ENCODE measurements around the gene RNF157.

Gene RNF157

DNA sequence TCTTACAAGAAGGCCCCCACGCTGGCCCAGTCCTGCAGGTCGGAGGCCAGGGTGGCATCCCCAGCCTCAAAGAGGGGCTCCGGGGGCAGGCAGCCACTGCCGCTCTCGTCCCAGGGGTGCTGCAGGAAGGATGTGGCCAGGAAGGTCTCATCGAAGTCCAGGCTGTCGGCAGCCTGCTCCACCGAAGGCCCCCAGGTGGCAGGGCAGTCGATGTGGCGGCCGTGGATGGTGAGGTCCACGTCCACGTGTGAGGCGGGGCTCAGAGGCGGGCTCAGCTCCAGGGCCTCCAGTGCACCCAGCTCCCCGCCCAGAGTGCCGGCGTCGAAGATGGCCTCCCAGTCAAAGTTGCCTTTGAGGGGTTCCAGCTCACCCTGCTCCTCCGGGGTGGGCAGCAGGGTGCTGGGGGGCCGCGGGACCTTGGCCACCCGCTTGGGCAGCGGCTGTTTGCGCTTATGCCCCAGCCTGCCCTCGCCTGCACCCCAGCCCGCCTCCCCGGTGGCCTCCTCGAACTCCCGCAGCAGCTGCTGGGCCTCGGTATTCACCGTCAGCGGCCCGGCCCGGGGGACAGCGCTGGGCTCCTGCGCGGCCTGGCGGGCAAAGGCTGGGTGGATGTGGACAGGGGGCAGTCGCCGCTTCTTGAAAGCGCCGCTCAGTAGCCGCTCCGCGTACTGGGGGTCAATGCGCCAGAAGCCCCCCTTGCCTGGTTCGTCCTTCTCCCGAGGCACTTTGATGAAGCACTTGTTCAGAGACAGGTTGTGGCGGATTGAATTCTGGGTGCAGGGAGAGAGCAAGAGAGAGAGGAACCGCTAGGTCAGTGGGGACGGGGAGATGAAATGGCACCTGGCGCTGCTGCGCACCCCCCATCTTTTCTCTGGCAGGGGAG, 102.7 kb downstream of the RNF157 start:
- FAIRE-seq = no peak

DNA sequence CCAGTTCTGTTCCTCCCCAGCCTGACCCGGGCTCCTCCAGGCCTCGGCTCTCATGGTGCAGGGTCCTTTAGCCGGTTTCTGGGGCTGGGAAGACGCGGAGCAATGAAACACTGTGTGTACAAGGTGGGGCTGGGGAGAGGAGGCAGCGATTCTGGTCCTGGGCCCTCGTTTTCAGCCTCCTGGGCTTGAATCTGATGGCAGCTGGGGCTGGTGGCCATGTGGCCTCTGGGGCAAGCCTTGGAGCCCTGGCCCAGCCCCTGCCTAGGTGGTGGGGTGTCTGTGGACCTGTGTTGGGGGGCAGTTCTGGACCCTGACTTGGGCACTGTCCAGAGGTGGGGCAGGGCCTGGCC, 103.3 kb downstream of the RNF157 start:
- FAIRE-seq = no peak

DNA sequence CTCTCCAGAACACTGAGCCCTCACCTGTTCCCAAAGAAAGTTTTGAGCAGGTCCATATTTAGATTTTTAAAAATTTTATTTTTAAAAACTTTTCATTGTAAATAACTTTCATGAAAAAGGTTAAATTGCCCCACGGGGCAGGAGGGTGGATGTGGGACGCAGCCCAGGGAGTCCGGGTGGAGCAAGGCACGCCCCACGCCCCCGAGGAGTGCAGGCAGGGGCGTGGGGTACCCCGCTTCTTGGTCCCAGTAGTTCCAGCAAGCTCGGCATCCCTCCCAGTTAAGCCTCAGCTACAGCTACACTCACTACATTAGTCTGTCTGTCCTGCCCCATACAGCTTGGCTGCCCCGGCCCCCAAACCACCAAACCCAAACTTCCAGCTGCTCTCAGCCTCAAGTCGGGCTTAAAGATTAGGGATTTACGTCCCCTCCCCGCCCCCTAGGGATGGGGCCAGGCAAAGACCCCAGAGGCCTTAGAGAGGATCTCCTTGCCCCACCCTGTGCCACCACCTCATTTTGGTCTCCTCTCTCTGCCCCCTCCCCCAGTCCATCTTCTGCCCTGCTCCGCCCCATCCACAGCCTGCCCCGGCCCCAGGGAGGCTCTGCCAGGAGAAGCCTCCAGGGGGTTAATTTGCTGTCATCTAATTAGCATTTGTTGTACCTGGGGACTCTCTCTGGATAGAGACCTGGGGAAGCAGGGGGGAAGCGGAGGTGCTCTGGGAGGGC, 103.9 kb downstream of the RNF157 start:
- no peak for FAIRE-seq

DNA sequence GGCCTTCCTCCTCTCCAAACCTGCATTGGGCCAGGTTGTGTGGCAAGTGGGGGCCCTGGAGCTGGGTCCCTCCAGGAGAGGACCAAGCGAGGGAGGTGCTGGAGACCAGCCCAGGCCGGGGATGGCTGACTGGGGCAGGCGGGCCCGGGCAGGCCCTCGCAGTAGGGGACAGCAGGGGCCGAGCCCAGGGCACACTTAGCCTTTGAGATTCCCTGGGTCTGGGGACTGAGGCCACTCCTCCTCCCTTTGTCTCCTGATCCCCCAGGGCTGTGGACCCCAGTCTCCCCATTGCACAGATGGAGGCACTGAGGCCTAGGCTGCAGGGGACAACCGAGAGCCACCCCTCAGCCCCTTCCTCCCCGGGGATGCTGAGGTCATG, 104.5 kb downstream of the RNF157 start:
- FAIRE-seq = no peak

DNA sequence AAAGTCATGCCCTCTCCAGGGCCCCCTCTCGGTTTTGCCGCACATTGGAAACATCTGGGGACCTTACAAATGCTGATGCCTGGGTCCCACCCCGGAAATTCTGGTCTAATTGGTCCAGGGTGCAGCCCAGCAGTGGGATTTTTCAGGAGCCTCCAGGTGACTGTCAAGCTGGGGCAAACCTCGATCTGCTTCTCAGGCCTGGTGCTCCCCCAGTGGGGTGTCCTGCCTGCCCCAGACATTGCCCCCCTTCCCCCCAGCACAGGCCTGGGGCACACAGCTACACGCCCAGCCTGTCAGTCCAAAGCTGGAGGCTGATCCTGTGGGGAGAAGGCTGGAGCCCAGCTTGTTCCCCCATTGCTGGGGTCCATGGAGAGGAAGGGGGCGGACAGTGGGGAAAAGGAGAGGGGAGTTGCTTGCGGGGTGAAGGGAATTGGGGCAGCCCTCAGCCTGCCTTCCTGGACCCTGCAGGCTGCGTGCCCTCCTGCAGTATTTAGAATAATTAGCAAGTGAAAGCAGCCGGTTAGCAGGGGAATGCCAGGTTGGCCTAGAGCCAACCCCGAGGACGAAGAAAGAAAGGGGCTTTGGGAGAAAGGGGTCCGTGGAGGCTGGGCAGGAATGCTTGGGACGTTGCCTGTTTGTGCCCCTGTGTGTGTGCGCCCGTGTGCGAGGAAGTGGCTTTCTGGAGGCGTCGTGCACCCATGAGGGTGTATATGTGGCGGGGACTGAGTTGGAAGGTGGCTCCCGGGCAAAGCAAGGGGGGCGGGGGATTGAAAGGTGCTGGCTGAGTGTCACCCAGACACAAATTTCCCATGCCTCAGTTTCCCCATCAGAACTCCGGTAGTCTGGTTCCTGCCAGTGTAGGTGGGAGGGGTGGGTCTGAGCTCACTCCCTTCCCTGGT, 105.1 kb downstream of the RNF157 start:
- no peak for FAIRE-seq

DNA sequence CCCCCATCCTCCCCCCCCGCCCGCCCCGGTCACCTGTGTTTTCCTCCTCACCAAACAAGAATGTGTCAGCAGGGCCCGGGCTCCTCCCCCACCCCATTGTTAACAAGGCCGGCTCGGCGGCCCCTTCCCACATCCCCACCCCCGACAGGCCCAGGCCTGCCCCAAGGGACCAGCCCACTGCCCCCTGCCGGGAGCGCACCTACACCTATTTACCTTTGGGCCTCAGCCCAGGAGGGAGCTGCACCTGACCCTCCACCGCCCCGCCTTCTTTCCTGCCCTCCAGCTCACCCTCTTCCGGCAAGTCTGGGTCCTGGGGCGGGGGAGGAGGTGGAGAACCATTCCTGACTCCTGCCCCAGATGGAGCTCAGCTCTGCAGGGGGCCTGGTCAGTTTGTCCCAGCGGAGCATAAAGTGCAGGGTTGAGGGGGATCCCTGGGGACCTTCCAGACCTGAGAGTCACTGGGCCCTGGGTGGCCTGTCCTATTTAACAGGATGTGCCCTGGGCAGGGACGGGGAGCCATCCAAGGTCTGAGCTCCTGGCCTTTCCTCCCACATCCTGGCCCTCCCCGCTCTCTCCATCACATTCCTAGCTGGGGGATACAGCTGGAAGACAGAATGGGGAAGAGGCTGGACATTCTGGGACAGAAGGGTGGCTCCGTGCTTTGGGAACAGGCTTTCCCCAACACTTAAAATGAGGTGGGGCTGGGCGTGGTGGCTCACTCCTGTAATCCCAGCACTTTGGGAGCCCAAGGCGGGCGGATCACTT, 107.5 kb downstream of the RNF157 start:
- no peak for FAIRE-seq

DNA sequence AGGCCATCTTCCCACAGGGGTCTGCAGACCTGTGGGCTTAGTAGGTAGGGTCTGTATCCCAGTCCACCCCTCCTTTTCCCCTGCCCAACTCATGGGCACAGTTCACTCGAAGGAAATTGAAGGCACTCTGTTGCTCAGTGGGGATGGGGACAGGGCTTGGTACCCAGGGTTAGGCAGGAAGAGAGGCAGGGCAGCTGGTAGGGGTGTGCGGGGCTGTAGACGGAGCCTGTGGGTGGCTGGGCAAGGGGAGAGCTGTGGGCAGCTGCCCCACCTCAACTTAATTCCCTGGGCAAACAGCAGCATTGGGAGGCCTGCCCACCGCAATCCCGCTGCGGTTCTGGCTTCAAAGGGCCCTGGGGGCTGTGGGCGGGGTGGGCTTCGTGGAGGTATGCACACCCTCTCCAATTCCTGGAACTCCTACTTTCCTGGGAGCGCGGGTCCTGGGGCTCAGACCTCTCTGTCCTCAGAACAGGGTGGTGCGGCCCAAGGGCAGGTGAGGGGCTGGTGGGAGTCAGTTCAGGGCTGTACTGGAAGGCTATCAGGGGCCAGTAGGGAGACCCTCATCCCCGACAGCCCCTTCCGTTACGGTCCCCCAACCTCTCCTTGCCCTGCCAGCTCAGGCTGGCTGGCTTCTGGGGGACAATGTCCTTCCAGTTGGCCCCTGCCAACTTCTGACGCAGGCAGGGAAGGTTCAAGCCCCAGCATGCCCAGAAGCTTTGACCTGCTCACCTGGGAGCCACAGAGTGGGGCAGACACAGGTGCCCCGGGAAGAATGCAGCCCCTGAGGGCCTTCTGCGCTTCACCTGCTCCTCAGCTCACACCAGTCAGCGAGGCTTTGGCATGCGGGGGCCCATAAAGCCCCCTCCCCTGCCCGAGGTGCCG, 108.4 kb downstream of the RNF157 start:
- FAIRE-seq = no peak

DNA sequence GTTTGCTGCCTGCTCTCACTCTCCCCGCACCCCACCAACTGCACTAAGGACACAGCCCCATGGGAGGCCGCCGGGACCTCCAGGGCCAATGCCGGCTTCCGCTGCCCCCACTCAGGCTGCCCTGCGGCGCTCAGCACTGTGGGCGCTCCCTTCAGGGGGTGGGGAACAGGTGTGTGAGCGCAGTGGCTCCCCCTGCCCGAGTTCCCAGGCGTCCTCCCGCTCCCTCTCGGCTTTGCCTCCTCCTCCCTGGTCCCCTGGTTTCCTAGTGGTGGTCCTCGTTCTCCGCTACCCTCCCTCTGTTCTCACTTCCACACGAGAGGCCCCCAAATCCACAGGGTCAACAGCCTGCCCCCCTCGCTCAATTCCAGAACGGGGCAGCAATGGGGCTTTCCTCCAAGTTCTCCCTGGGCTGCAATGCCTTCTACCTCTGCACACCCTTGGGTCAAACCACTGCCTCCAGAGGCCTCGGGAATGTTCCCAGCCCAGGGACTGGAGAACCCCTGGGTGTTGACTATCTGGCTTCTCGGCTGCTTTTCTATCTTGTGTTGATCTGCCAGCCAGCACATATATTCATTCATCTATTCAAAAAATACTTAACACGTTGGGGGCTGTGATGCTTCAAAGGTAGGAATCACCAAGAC, 109.1 kb downstream of the RNF157 start:
- FAIRE-seq = no peak

DNA sequence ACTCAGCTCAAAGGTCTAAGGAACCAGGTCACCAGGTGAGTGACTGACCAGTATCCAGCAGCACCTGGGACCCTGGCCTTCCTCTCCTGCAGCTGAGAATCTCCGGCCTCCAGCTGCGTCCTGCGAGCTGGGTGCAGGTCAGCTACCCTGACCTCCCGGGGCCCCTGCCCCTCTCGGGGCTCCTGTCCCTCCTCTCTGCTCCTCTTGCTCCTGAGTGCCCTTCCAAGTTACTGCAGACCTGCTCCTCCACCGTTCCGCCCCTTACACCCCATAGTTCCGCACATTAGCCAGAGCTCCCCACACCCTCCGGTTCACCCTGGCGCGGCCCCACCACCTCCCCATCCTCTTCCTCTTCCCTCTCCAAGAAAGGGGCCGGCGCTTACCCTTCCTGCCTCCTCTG, 109.8 kb downstream of the RNF157 start:
- FAIRE-seq = no peak

DNA sequence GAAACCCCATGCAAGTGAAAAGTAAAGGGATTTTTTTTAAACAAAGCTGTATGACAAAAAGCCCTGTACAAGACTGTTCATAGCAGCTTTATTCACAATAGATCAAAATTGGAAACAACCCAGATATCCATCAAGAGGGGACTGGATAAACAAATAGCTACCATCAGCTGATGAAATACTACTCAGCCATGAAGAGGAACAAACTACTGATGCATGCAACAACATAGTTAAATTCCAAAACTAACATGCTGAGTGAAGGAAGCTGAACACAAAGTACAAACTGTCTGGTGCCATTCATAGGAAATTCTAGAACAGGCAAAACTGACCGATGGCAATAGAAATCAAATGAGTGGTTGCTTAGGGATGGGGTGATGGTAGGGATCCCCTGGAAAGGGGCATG, 114.4 kb downstream of the RNF157 start:
- no peak for FAIRE-seq

DNA sequence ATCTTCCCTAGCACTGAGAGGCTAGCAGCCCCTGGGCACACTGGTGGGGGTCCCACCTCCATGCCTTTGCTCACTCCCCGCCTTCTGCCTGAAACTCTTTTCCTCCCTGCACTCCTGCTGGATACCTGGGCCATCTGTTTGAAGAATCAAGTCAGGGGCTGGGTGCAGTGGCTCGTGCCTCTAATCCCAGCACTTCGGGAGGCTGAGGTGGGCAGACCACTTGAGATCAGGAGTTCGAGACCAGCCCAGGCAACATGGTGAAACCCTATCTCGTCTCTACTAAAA, 115.0 kb downstream of the RNF157 start:
- no peak for FAIRE-seq

DNA sequence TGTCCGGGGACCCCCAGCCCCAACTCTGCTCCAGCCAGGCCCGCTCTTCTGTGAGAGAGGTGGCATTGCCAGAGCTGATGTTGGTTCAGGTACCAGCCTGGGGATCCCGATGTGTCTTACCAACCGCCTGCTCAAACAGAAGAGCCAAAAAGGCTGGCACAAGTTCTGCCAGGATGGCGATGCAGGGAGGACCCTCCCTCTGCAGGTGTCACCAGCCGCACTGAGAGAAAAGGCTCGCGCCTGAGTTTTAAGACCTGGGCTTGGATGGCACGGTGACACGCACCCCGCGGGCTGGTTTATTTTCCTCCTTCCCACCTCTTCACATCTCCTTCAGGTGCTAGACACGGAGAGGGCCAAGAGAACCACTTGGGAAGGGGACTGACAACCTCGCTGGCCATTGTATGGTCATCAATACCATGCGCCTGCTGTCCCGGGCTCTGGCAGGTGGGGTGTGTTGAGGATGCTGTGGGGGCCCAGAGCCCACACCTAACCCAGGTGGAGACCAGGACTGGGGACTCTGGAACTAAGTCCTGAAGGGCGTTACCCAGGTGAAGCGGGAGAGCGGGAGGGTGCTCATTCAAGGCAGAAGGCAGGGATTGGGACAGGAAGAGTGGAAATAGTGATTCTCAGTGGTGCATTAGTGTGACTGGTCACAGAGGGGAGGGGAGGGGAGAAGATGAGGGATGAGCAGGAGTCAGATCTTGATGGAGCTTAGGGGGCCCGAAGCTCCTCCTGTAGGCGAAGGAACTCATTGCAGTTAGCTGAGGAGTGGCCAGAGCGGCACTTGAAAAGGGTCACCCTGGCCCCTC, 115.5 kb downstream of the RNF157 start:
- FAIRE-seq = no peak

DNA sequence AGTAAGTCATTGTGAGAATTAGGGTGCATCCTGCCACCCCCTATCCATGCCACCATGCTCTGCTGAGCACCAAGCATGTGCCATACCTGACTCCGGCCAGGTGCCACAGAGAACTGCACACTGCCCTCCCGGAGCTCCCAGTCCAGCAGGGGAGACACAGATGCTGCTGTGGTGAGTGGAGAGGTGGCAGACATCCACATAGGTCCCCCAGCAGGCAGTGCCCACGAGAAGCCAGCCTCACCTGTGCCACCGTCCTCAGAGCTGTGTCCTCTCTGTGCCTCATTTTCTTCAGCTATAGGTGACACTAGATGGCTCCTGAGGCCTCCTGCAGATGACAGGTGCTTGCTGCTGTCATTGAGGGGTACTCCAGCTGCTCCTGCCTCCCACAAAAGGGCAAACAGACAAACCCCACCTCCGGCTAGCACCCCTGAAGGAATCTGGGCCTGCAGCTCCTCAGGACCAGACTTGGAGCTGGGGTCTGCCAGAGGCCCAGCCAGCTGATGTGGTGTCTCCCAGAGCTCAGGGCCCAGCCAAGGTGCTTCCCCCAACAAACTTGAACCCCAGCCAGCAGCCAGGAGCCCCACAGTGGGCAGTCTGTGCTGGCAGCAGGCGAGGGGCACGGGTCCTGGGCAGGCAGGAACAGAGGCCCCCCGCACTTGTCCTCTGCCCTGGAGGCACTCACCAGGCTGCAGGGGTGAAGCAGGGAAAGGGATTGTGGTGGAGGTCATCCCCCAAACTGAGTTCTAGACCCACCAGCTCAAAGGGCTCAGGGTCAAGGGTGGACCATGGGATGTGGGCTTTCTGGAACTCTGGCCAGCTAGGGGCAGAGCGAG, 116.3 kb downstream of the RNF157 start:
- no peak for FAIRE-seq

DNA sequence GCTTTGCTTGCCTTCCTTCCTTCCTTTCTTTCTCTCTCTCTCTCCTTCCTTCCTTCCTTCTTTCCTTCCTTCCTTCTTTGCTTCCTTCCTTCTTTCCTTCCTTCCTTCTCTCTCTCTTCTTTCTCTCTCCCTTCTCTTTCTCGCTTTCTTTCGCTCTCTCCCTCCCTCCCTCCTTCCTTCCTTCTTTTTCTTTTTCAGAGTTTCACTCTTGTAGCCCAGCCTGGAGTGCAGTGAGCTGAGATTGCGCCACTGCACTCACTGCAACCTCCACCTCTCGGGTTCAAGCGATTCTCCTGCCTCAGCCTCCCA, 117.1 kb downstream of the RNF157 start:
- no peak for FAIRE-seq

DNA sequence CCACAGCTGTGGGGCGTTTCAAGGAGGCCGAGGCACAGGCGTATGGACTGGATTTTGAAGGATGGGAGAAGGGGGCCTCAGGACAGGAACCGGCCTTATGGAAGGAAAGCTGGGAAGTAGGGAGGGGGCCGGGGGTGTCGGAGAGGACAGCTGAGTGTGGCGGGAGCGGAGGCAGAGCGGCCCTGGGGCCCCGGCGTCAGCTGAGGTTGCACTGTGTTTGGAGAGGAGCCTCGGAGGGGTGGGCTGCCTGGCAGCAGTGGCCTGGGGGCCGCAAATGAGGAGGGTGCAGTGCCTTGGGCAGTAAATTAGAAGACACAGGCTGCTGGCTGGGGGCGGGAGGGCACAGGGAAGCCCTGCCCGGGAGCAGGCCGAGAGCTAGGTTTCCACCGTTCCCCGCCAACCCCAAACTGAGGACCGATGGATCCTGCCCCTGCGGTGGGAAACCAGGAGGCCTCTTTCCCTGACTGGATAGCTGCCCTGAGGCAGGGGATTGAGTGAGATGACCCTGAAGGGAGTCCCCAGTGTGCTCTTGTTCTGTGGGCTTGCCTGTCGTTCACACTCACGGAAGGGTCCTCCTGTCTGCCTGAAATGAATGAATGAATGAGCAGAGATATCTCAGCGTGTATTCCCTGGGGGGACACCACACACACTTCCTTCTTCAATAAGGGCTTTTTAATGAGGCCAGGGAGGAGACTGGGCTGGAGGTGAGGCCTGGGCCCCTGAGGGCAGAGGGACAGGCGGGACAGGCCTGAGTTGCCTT, 117.7 kb downstream of the RNF157 start:
- FAIRE-seq = no peak

DNA sequence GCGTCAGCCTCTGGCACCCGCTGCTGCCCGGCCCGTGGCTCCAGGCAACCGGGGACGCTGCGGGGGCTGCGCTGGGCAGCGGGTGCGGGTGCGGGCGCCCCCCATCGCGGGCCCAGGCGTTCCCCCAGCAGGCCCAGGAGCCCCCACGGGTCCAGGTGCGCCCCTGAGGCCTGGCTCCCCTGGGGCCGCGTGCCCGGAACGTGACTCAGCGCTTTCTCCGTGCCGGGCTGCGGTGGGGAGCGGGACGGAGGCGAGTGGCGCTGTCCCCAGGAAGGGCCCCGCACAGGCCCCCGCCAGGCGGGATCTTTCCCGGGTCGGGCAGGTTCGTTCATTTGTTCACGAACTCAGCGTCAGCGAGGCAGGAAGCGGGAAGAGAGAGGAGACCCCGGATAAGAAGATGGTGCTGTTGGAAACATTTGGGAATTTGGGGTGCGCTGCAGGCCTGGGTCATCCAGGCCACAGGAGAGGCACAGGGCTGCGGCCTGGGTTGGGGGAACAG, 118.3 kb downstream of the RNF157 start:
- no peak for FAIRE-seq

DNA sequence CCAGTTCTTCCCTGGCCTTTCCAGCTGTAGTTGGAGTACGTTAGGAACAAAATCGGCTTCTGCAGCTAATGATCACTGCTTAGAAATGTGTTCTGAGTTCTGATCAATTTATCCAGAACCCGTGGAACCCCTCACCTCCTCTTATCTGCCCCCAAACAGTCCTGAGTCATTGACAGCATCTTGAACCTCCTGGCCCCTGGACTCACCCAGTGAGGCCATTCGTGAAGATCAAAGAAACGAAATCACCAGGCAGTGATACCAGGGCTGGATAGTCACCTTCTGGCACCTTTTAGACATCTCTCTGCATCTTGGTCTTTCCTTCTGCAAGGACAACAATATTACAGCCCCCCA, 119.7 kb downstream of the RNF157 start:
- FAIRE-seq = no peak

DNA sequence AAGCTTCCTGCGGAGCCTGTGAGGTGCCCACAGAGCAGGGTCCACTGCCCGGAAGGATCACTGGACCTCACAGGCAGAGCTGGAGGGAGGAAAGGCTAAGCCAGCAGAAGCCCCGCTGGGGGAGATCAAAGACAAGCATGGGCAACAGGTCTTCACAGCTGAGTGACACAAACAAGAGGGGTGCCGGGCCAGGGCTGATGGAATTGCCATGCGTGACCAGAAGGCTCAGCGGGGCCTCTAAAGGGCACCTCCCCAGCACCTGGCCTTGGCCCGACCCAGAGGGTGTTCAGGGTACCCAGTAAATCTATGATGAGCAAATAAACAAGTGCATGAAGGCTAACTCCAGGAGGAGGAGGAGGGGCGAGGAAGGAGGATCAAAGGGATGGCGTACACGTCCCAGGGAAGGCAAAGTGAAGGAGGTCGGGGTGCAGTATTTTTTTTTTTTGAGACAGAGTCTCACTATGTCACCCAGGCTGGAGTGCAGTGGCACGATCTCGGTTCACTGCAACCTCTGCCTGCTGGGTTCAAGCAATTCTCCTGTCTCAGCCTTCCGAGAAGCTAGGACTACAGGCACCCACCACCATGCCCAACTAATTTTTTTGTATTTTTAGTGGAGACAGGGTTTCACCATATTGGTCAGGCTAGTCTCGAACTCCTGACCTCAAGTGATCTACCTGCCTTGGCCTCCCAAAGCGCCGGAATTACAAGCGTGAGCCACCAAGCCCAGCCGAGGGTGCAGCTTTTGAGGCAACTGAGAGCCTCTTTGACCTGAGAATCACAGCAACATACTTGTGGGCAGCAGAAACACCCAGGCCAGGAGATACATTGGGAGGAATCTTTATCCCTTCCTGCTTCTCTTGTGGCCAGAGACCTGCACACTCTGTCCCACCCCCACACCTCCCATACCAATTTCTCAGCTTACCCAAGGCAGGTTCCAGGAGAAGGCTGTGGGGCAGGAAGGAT, 120.6 kb downstream of the RNF157 start:
- no peak for FAIRE-seq
